Activated CD8-positive, alpha-beta T cell treated with anti-CD3 and anti-CD28 coated beads for 36 hours (primary cell): Measurements from ENCODE around the gene ADGRD2. TPM values are rescaled to one million over a fixed set of nuclear protein-coding genes. Genes with fewer than 3 reads are reported as not detected.

Experiments used
- ATAC-seq: fragments of 200-7000 bp; cut with Tn5 transposase; one replicate; pipeline ENCODE4 v1.10.0; 2021; ENCODE audit warnings: mild to moderate bottlenecking, moderate library complexity
- CTCF ChIA-PET: fragments of 350-600 bp; sonication (Branson Sonifier 250); formaldehyde crosslinking; loops from one replicate; lab custom pipeline; 2021; ENCODE audit warnings: antibody characterized with exemption; lab: Charles Lee
- POLR2A ChIA-PET: fragments of 350-600 bp; sonication (Branson Sonifier 250); formaldehyde crosslinking; loops from one replicate; lab custom pipeline; 2021; ENCODE audit warnings: antibody characterized with exemption; lab: Charles Lee
- DNase-seq: peaks from one replicate; pipeline ENCODE4 v3.0.0-alpha.2; 2020
- H3K27ac Mint-ChIP-seq: one replicate; pipeline ENCODE4 v1.8.0; 2021; ENCODE audit warnings: mild to moderate bottlenecking, mixed read lengths
- H3K27me3 Mint-ChIP-seq: one replicate; pipeline ENCODE4 v1.8.0; 2021; ENCODE audit warnings: mixed read lengths
- H3K36me3 Mint-ChIP-seq: one replicate; pipeline ENCODE4 v1.8.0; 2021; ENCODE audit warnings: low read depth, mixed read lengths
- H3K4me1 Mint-ChIP-seq: one replicate; pipeline ENCODE4 v1.8.0; 2021; ENCODE audit warnings: low read depth, mixed read lengths
- H3K4me3 Mint-ChIP-seq: one replicate; pipeline ENCODE4 v1.8.0; 2021; ENCODE audit warnings: mild to moderate bottlenecking, moderate library complexity, mixed read lengths
- H3K9me3 Mint-ChIP-seq: one replicate; pipeline ENCODE4 v1.8.0; 2021; ENCODE audit warnings: mixed read lengths
- CTCF ChIP-seq: fragments of 200-600 bp; IDR thresholded peaks from one replicate; pipeline ENCODE4 v1.8.0; 2022; ENCODE audit warnings: antibody characterized with exemption, mild to moderate bottlenecking
- intact Hi-C: fragments of 100-400 bp; cut with micrococcal nuclease; formaldehyde crosslinking; loops from one replicate; pipeline ENCODE4 v1.10.0; 2022
- total RNA-seq, 2 experiments: library from RNA; stranded (reverse); gene quantifications; one replicate each; pipeline ENCODE4 v1.2.3, GENCODE V29; 2021

Gene ADGRD2
- total RNA-seq, 2 experiments from 2014 or later: not detected

GRCh38 chr9:124511426-124511840, 61.2 kb downstream of the ADGRD2 start:
- intact Hi-C loops: no loop called here
- H3K4me1 Mint-ChIP-seq: no peaks in the 10 kb centered on the region
- no peaks in the 10 kb centered on the region for H3K36me3 Mint-ChIP-seq
- H3K9me3 Mint-ChIP-seq: no peaks in the 10 kb centered on the region
- POLR2A ChIA-PET: no interaction called here
- CTCF ChIA-PET: interaction anchor here (1.3 kb wide), 1 partner anchor 26 kb away, joined by 5 read pairs; no protein-coding TSS in a partner anchor
- no peak for TF ChIP-seq CTCF
- no peak overlapping the region for H3K4me3 Mint-ChIP-seq
- H3K27ac Mint-ChIP-seq: no peak overlapping the region
- H3K27me3 Mint-ChIP-seq: peaks cover 2% of the 10 kb centered on the region
- DNase-seq (no peak), ATAC-seq (no peak)

- DNase-seq (no peak), ATAC-seq (no peak)
- no peak overlapping the region for H3K4me3 Mint-ChIP-seq
- TF ChIP-seq CTCF: no peak
- H3K9me3 Mint-ChIP-seq: no peaks in the 10 kb centered on the region
- H3K36me3 Mint-ChIP-seq: no peaks in the 10 kb centered on the region
- no peak overlapping the region for H3K27ac Mint-ChIP-seq
- intact Hi-C loops: no loop called here
- no peaks in the 10 kb centered on the region for H3K4me1 Mint-ChIP-seq
- H3K27me3 Mint-ChIP-seq: no peaks in the 10 kb centered on the region
- CTCF ChIA-PET: no interaction called here
- POLR2A ChIA-PET: interaction anchor here (0.6 kb wide), 1 partner anchor 22 kb away, joined by 3 read pairs; no protein-coding TSS in a partner anchor
Observed at GRCh38 chr9:124511891-124512805, 61.9 kb downstream of the ADGRD2 start.

- ATAC-seq: no peak
- DNase-seq: no peak
- ChIA-PET CTCF (no interaction called here), POLR2A (interaction anchor here (0.6 kb wide), 1 partner anchor 22 kb away, joined by 3 read pairs; no protein-coding TSS in a partner anchor)
- no peaks in the 10 kb centered on the region for H3K27me3 Mint-ChIP-seq
- H3K4me3 Mint-ChIP-seq: no peak overlapping the region
- no peaks in the 10 kb centered on the region for H3K9me3 Mint-ChIP-seq
- no peak for TF ChIP-seq CTCF
- no peaks in the 10 kb centered on the region for H3K4me1 Mint-ChIP-seq
- intact Hi-C loops: no loop called here
- H3K27ac Mint-ChIP-seq: no peak overlapping the region
- no peaks in the 10 kb centered on the region for H3K36me3 Mint-ChIP-seq
Observed at GRCh38 chr9:124512806-124513204, 62.6 kb downstream of the ADGRD2 start.

- ATAC-seq: no peak
- CTCF ChIA-PET: no interaction called here
- POLR2A ChIA-PET: no interaction called here
Observed at GRCh38 chr9:124513376-124513994, 63.2 kb downstream of the ADGRD2 start.

More at GRCh38 chr9:124513376-124513994, 63.2 kb downstream of the ADGRD2 start:
- no peak for DNase-seq
- Mint-ChIP-seq H3K27ac (no peak overlapping the region), H3K27me3 (no peaks in the 10 kb centered on the region), H3K4me1 (no peaks in the 10 kb centered on the region), H3K4me3 (no peak overlapping the region), H3K9me3 (no peaks in the 10 kb centered on the region), H3K36me3 (no peaks in the 10 kb centered on the region)
- intact Hi-C loops: no loop called here
- no peak for TF ChIP-seq CTCF
